Measurements from ENCODE around the gene STMP1.

- TF ChIP-seq CTCF (IDR thresholded peaks at IDR 0.05) (peak; percentile 26 to 78 (median 56)), POLR2A (IDR thresholded peaks at IDR 0.05) (no peak), POLR2AphosphoS5 (IDR thresholded peaks at IDR 0.05) (no peak)
Observed at GRCh38 chr7:135645296-135645904, 16.9 kb upstream of the STMP1 start.

All from sigmoid colon (tissue), 4 donors.